Measurements from ENCODE around the gene ZNF44. TPM values are rescaled to one million over a fixed set of nuclear protein-coding genes. Genes with fewer than 3 reads are reported as not detected.

The ZNF44 gene
- total and polyA plus RNA-seq, 9 of the 15 experiments (the other 6 are each of a cell fraction or from before 2014, with no cell fraction given) = 2.6 to 8.3 (median 4.4) TPM

DNA sequence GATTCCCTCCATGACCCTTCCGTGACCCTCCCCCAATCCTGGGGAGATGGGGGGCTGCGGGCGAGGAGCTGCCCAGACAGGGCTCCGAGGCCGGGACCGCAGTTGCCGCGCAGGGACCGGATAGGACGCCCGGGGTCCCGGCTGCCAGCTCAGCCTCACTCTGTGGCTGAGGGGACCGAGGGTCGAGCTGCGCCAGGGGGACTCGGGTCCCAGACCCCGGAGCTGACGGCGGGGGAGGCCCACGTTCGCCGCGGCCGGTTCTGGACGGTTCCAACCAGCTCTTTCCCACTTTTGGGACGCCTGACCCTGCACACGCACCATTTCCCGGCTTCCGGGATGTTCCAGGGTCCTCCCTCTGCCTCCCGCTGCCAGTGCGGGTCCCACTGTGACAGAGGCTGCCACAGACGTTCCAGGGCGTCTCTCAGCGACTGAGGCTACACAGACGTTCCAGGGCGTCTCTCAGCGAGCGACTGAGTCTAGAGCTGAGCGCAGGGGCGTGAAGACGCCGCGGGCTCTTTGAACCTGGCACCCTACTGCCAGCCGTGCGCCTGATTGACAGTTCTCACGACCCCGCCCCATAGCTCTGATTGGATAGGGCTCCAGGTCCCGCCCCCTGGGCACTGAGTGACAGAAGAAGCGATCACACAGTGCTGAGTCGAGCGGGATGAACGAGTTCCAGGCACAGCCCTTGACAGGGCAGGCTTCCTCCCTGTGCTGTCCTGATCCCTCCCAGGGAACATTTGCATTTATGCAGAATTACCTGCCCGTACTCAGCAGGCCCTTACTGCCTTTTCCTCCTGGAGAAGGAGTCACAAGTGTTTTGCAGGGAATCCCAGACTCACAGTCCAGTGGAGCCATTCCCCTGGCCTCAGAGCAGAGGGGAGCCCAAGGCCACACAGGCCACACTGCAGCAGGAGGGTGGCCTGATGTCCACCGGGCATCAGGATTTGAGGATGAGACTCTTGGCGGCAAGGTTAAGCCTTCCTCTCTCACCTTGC is 38.8 kb upstream of the ZNF44 start, which contains the start of gene ZNF563 (continued):
- TF ChIP-seq SLC30A9 (CRISPR knock-in tag; IDR thresholded peaks at IDR 0.05) = no peak
- TF ChIP-seq PHF20 (IDR thresholded peaks at IDR 0.05; ENCODE audit: partially characterized antibody) = no peak
- peak; percentile 76 for TF ChIP-seq MEIS2 (IDR thresholded peaks at IDR 0.05; ENCODE audit: partially characterized antibody)
- TF ChIP-seq HDGF (IDR thresholded peaks at IDR 0.05) = no peak
- TF ChIP-seq ZBTB33 (CRISPR knock-in tag; IDR thresholded peaks at IDR 0.05) = 0 out of 2 replicates have a peak, but pooled peaks have one; percentile 11
- TF ChIP-seq TAF1 (IDR thresholded peaks at IDR 0.05; ENCODE audit: control insufficient read depth, extremely low read depth, insufficient read depth, low read length, severe bottlenecking) = no peak
- TF ChIP-seq ZNF766 (CRISPR knock-in tag; conservative IDR thresholded peaks at IDR 0.05) = no peak
- TF ChIP-seq, protein P1, sequence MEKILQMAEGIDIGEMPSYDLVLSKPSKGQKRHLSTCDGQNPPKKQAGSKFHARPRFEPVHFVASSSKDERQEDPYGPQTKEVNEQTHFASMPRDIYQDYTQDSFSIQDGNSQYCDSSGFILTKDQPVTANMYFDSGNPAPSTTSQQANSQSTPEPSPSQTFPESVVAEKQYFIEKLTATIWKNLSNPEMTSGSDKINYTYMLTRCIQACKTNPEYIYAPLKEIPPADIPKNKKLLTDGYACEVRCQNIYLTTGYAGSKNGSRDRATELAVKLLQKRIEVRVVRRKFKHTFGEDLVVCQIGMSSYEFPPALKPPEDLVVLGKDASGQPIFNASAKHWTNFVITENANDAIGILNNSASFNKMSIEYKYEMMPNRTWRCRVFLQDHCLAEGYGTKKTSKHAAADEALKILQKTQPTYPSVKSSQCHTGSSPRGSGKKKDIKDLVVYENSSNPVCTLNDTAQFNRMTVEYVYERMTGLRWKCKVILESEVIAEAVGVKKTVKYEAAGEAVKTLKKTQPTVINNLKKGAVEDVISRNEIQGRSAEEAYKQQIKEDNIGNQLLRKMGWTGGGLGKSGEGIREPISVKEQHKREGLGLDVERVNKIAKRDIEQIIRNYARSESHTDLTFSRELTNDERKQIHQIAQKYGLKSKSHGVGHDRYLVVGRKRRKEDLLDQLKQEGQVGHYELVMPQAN (IDR thresholded peaks at IDR 0.05; ENCODE audit: borderline replicate concordance) = no peak
- TF ChIP-seq ZNF146 (CRISPR knock-in tag; IDR thresholded peaks at IDR 0.05; ENCODE audit: unreplicated experiment) = no peak
- peak; percentile 6 for TF ChIP-seq TBP (optimal IDR thresholded peaks at IDR 0.05; ENCODE audit: low read depth, low read length)
- TF ChIP-seq ZNF583 (CRISPR knock-in tag; IDR thresholded peaks at IDR 0.05) = no peak
- no peak for TF ChIP-seq KLF6 (CRISPR knock-in tag; IDR thresholded peaks at IDR 0.05; ENCODE audit: borderline replicate concordance)
- no peak for TF ChIP-seq ZNF217 (CRISPR knock-in tag; IDR thresholded peaks at IDR 0.05)
- peak; percentile 93 for TF ChIP-seq NFYB (IDR thresholded peaks at IDR 0.05; ENCODE audit: extremely low read depth, insufficient read length)
- TF ChIP-seq, protein P2, sequence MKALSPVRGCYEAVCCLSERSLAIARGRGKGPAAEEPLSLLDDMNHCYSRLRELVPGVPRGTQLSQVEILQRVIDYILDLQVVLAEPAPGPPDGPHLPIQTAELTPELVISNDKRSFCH (CRISPR knock-in tag; IDR thresholded peaks at IDR 0.05) = no peak
- TF ChIP-seq, protein P2 (tag; IDR thresholded peaks at IDR 0.05) = no peak
- TF ChIP-seq, protein P3, sequence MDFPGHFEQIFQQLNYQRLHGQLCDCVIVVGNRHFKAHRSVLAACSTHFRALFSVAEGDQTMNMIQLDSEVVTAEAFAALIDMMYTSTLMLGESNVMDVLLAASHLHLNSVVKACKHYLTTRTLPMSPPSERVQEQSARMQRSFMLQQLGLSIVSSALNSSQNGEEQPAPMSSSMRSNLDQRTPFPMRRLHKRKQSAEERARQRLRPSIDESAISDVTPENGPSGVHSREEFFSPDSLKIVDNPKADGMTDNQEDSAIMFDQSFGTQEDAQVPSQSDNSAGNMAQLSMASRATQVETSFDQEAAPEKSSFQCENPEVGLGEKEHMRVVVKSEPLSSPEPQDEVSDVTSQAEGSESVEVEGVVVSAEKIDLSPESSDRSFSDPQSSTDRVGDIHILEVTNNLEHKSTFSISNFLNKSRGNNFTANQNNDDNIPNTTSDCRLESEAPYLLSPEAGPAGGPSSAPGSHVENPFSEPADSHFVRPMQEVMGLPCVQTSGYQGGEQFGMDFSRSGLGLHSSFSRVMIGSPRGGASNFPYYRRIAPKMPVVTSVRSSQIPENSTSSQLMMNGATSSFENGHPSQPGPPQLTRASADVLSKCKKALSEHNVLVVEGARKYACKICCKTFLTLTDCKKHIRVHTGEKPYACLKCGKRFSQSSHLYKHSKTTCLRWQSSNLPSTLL (IDR thresholded peaks at IDR 0.05) = no peak
- TF ChIP-seq TBL1XR1 (IDR thresholded peaks at IDR 0.05; ENCODE audit: low read length in 2 of 2) = no peak
- TF ChIP-seq ZNF668 (CRISPR knock-in tag; IDR thresholded peaks at IDR 0.05) = no peak
- TF ChIP-seq RBM39 (optimal IDR thresholded peaks at IDR 0.05; ENCODE audit: low read depth, low read length) = no peak
- TF ChIP-seq NFXL1 (CRISPR knock-in tag; IDR thresholded peaks at IDR 0.05) = no peak
- TF ChIP-seq ZFP36 (IDR thresholded peaks at IDR 0.05; ENCODE audit: low read depth, low read length, partially characterized antibody) = no peak

Data from K562 (cell line).